ENCODE results near the gene MYCBPAP.

Gene MYCBPAP

GRCh38 chr17:50572541-50572940, 64.3 kb downstream of the MYCBPAP start:
- no peak for DNase-seq (ENCODE audit: low read depth, low spot score)

- DNase-seq (ENCODE audit: low read depth, low spot score), result no peak
Observed at GRCh38 chr17:50573866-50574611, 65.8 kb downstream of the MYCBPAP start.

- DNase-seq (ENCODE audit: low read depth, low spot score), result no peak
Observed at GRCh38 chr17:50575581-50576210, 67.5 kb downstream of the MYCBPAP start.

- no peak for DNase-seq (ENCODE audit: low read depth, low spot score)
Observed at GRCh38 chr17:50576864-50577263, 68.6 kb downstream of the MYCBPAP start.

GRCh38 chr17:50577451-50577954, 69.3 kb downstream of the MYCBPAP start:
- DNase-seq (ENCODE audit: low read depth, low spot score), result no peak

GRCh38 chr17:50578173-50578572, 69.9 kb downstream of the MYCBPAP start:
- no peak for DNase-seq (ENCODE audit: low read depth, low spot score)

- no peak for DNase-seq (ENCODE audit: low read depth, low spot score)
Observed at GRCh38 chr17:50579399-50579798, 71.2 kb downstream of the MYCBPAP start.

- DNase-seq (ENCODE audit: low read depth, low spot score), result no peak
Observed at GRCh38 chr17:50580646-50581045, 72.4 kb downstream of the MYCBPAP start.

Data from smooth muscle cell of the brain vasculature (primary cell).